HepG2 (cell line): ENCODE measurements around the gene VPREB3. TPM values are rescaled to one million over a fixed set of nuclear protein-coding genes. Genes with fewer than 3 reads are reported as not detected.

Source experiments
- ATF6 ChIP-seq: sonication (generic); formaldehyde crosslinking; conservative IDR thresholded peaks from 2 replicates; pipeline ENCODE4 v1.4.0; 2020; ENCODE audit warnings: missing genetic modification reagents
- CTCF ChIP-seq: sonication (generic); formaldehyde crosslinking; IDR thresholded peaks from 2 replicates; pipeline ENCODE4 v1.5.0; 2020; ENCODE audit warnings: mild to moderate bottlenecking, missing genetic modification reagents, moderate library complexity
- NR1H2 ChIP-seq: sonication (generic); formaldehyde crosslinking; IDR thresholded peaks from 2 replicates; pipeline ENCODE4 v1.8.1; 2022; ENCODE audit warnings: low read depth, missing genetic modification reagents, borderline replicate concordance
- SMYD3 ChIP-seq: sonication (generic); formaldehyde crosslinking; IDR thresholded peaks from 2 replicates; pipeline ENCODE4 v1.8.1; 2023; ENCODE audit warnings: mild to moderate bottlenecking, missing genetic modification reagents
- TRIM24 ChIP-seq: sonication (generic); formaldehyde crosslinking; IDR thresholded peaks from 2 replicates; pipeline ENCODE4 v1.8.0; 2022; ENCODE audit warnings: mild to moderate bottlenecking, missing genetic modification reagents
- YEATS2 ChIP-seq: sonication (generic); formaldehyde crosslinking; IDR thresholded peaks from 2 replicates; pipeline ENCODE4 v1.4.0; 2020; ENCODE audit warnings: missing genetic modification reagents, borderline replicate concordance
- ZNF407 ChIP-seq: sonication (generic); formaldehyde crosslinking; IDR thresholded peaks from one replicate; pipeline ENCODE4 v1.5.1; 2020; ENCODE audit warnings: mild to moderate bottlenecking, missing genetic modification reagents; ENCODE audit errors: not compliant biosample characterization
- ZNF503 ChIP-seq: sonication (generic); formaldehyde crosslinking; IDR thresholded peaks from 2 replicates; pipeline ENCODE4 v1.4.0; 2020; ENCODE audit warnings: missing genetic modification reagents
- ZNF589 ChIP-seq: sonication (generic); formaldehyde crosslinking; conservative IDR thresholded peaks from 2 replicates; pipeline ENCODE4 v1.8.0; 2022; ENCODE audit warnings: mild to moderate bottlenecking, moderate library complexity, missing genetic modification reagents
- ZNF841 ChIP-seq: sonication (generic); formaldehyde crosslinking; IDR thresholded peaks from 2 replicates; pipeline ENCODE4 v1.8.1; 2023; ENCODE audit warnings: missing genetic modification reagents, borderline replicate concordance
- polyA plus RNA-seq, 8 experiments: library from polyadenylated mRNA; depleted of rRNA in 3 of 8; stranded (reverse) in 7 of 8; unstranded in 1 of 8; fragments of >200 nt; fragmentation: Illumina TruSeq in 4 of 8; extraction: Trizol in 4 of 8; gene quantifications; 2 replicates each; pipeline versions ENCODE4 v1.2.1 to v1.2.3, GENCODE V29; 2011 to 2016; ENCODE audit warnings: low read depth in 4 of 8, missing spikeins in 1 of 8, mixed read lengths in 1 of 8; ENCODE audit not compliant: insufficient read depth in 1 of 8
- total RNA-seq, 5 experiments: library from RNA; depleted of rRNA; stranded (reverse); fragments of >200 nt; fragmentation: Illumina TruSeq; extraction: Trizol; gene quantifications; 2 replicates each; pipeline ENCODE4 v1.2.3, GENCODE V29; 2016; ENCODE audit warnings: low read depth in 1 of 5

The VPREB3 gene
- total and polyA plus RNA-seq, 2 of the 13 experiments (the other 11 are each of a cell fraction or from before 2014, with no cell fraction given): 0.22 TPM; not detected in 1

GRCh38 chr22:23716811-23717801 lies 37.1 kb downstream of the VPREB3 start (continued):
- peak; percentile 82 for TF ChIP-seq ZNF407 (CRISPR knock-in tag)
- peak; percentile 83 for TF ChIP-seq ZNF589 (CRISPR knock-in tag)
- no peak for TF ChIP-seq NR1H2 (CRISPR knock-in tag)
- TF ChIP-seq ATF6: 0 out of 2 replicates have a peak, but pooled peaks have one; percentile 41
- TF ChIP-seq YEATS2 (CRISPR knock-in tag): peak; percentile 89
- peak; percentile 36; the same call in 1 of the 2 replicates for TF ChIP-seq CTCF (CRISPR knock-in tag)
- TF ChIP-seq TRIM24 (CRISPR knock-in tag): no peak
- no peak for TF ChIP-seq ZNF841 (CRISPR knock-in tag)
- TF ChIP-seq ZNF503: peak; percentile 62; the same call in 1 of the 2 replicates
- 0 out of 2 replicates have a peak, but pooled peaks have one; percentile 60 for TF ChIP-seq SMYD3
